ENCODE data around the gene CHCHD5. TPM values are rescaled to one million over a fixed set of nuclear protein-coding genes. Genes with fewer than 3 reads are reported as not detected.
"Not testable (repeated sequence)": the region's sequence is repeated elsewhere in the genome, so short reads cannot be mapped to it uniquely, and the experiment has no call there.

The CHCHD5 gene
- total RNA-seq = 7.7 and 10.1 TPM in 2 replicates

- Histone ChIP-seq H3K4me2 (ENCODE audit: insufficient read depth, low read length) (peak within 1 kb of the TSS; percentile 92), H3K36me3 (ENCODE audit: insufficient read depth, low read length) (peaks cover 7% of the 10 kb centered on the region), H3K27me3 (ENCODE audit: insufficient read depth, low read length) (no peaks in the 10 kb centered on the region), H3K9me3 (ENCODE audit: low read depth, low read length) (no peaks in the 10 kb centered on the region), H3K4me3 (ENCODE audit: insufficient read depth, low read length) (peak within 1 kb of the TSS; percentile 94), H3K4me1 (ENCODE audit: insufficient read depth, low read length) (peaks cover 28% of the 10 kb centered on the region), H4K20me1 (ENCODE audit: insufficient read depth, low read length) (no peaks in the 10 kb centered on the region), H2AFZ (ENCODE audit: low read length) (peak within 1 kb of the TSS; percentile 99), H3K79me2 (ENCODE audit: insufficient read depth, low read length) (peaks cover 9% of the 10 kb centered on the region), H3K27ac (ENCODE audit: low read depth, low read length) (peak within 1 kb of the TSS; percentile 99)
- TF ChIP-seq CTCF (IDR thresholded peaks at IDR 0.05; ENCODE audit: extremely low read depth, low read depth, low read length) = no peak
- DNase-seq (ENCODE audit: insufficient read length, low spot score, missing footprints) = peak; percentile 94
These were observed at the start of gene CHCHD5 for GRCh38 chr2:112584134-112584890. Gene CHCHD5, plus strand, starts transcription at chr2:112584609. Its CDS starts 39 bp downstream, at chr2:112584648.

GRCh38 chr2:112534826-112535225, 49.6 kb upstream of the CHCHD5 start:
- H3K4me2 ChIP-seq (ENCODE audit: insufficient read depth, low read length) = no peak overlapping the region
- H3K27ac ChIP-seq (ENCODE audit: low read depth, low read length) = no peak overlapping the region
- peaks cover 33% of the 10 kb centered on the region for H3K36me3 ChIP-seq (ENCODE audit: insufficient read depth, low read length)
- H2AFZ ChIP-seq (ENCODE audit: low read length) = no peak overlapping the region
- H3K79me2 ChIP-seq (ENCODE audit: insufficient read depth, low read length) = no peaks in the 10 kb centered on the region
- no peaks in the 10 kb centered on the region for H3K27me3 ChIP-seq (ENCODE audit: insufficient read depth, low read length)
- H3K9me3 ChIP-seq (ENCODE audit: low read depth, low read length) = no peaks in the 10 kb centered on the region
- no peak for TF ChIP-seq CTCF (IDR thresholded peaks at IDR 0.05; ENCODE audit: extremely low read depth, low read depth, low read length)
- H3K4me1 ChIP-seq (ENCODE audit: insufficient read depth, low read length) = no peaks in the 10 kb centered on the region
- H4K20me1 ChIP-seq (ENCODE audit: insufficient read depth, low read length) = no peaks in the 10 kb centered on the region
- DNase-seq (ENCODE audit: insufficient read length, low spot score, missing footprints) = no peak
- H3K4me3 ChIP-seq (ENCODE audit: insufficient read depth, low read length) = no peak overlapping the region

GRCh38 chr2:112536665-112537064, 47.7 kb upstream of the CHCHD5 start:
- not testable (repeated sequence) for H3K4me1 ChIP-seq (ENCODE audit: insufficient read depth, low read length); H4K20me1 ChIP-seq (ENCODE audit: insufficient read depth, low read length); H3K4me3 ChIP-seq (ENCODE audit: insufficient read depth, low read length); H3K27ac ChIP-seq (ENCODE audit: low read depth, low read length); H2AFZ ChIP-seq (ENCODE audit: low read length); H3K4me2 ChIP-seq (ENCODE audit: insufficient read depth, low read length); DNase-seq (ENCODE audit: insufficient read length, low spot score, missing footprints); H3K79me2 ChIP-seq (ENCODE audit: insufficient read depth, low read length); H3K27me3 ChIP-seq (ENCODE audit: insufficient read depth, low read length); H3K9me3 ChIP-seq (ENCODE audit: low read depth, low read length)
- H3K36me3 ChIP-seq (ENCODE audit: insufficient read depth, low read length) = peaks cover 17% of the 10 kb centered on the region

- no peak overlapping the region for H3K27ac ChIP-seq (ENCODE audit: low read depth, low read length)
- H4K20me1 ChIP-seq (ENCODE audit: insufficient read depth, low read length) = no peaks in the 10 kb centered on the region
- peaks cover 18% of the 10 kb centered on the region for H3K79me2 ChIP-seq (ENCODE audit: insufficient read depth, low read length)
- no peaks in the 10 kb centered on the region for H3K36me3 ChIP-seq (ENCODE audit: insufficient read depth, low read length)
- H3K4me1 ChIP-seq (ENCODE audit: insufficient read depth, low read length) = peaks cover 14% of the 10 kb centered on the region
- H3K4me3 ChIP-seq (ENCODE audit: insufficient read depth, low read length) = no peak overlapping the region
- H3K9me3 ChIP-seq (ENCODE audit: low read depth, low read length) = no peaks in the 10 kb centered on the region
- DNase-seq (ENCODE audit: insufficient read length, low spot score, missing footprints) = no peak
- no peaks in the 10 kb centered on the region for H3K27me3 ChIP-seq (ENCODE audit: insufficient read depth, low read length)
- H3K4me2 ChIP-seq (ENCODE audit: insufficient read depth, low read length) = no peak overlapping the region
- no peak for TF ChIP-seq CTCF (IDR thresholded peaks at IDR 0.05; ENCODE audit: extremely low read depth, low read depth, low read length)
- H2AFZ ChIP-seq (ENCODE audit: low read length) = no peak overlapping the region
These were observed 45.1 kb upstream of the CHCHD5 start for GRCh38 chr2:112539306-112539705.
